HCT116 (cell line): ENCODE results near the gene CABLES1. TPM values are rescaled to one million over a fixed set of nuclear protein-coding genes. Genes with fewer than 3 reads are reported as not detected.

Source experiments
- ATAC-seq: fragments of 200-7000 bp; cut with Tn5 transposase; 2 replicates; pipeline ENCODE4 v1.9.1; 2020; ENCODE audit warnings: mild to moderate bottlenecking, moderate library complexity
- BruUV-seq: library from RNA; stranded (reverse); fragments of 400-500 nt; replicated peaks from 2 replicates; lab custom pipeline; 2021; lab: Mats Ljungman, UMichigan
- CTCF ChIA-PET: fragments of 300-600 bp; sonication (Branson Sonifier 250); formaldehyde crosslinking; loops from one replicate; lab custom pipeline; 2021; ENCODE audit warnings: antibody characterized with exemption; lab: Charles Lee
- POLR2A ChIA-PET: fragments of 300-600, 350-600 bp; sonication (Branson Sonifier 250); formaldehyde crosslinking; loops from one replicate; lab custom pipeline; 2021; ENCODE audit warnings: antibody characterized with exemption; lab: Charles Lee
- RAD21 ChIA-PET, 2 experiments: fragments of 300-600 bp; sonication (Branson Sonifier 250); formaldehyde crosslinking; loops; one replicate each; lab custom pipeline; 2023; ENCODE audit warnings: low total read pairs in 2 of 2; ENCODE audit not compliant: uncharacterized antibody in 2 of 2, unreplicated experiment in 2 of 2, low non-redundant PET in 1 of 2; lab: Charles Lee
- DNase-seq: peaks from one replicate; pipeline ENCODE4 v3.0.0-alpha.2; 2010; ENCODE audit warnings: low read depth, low spot score
- H2AFZ ChIP-seq: fragments of 200-600 bp; shearing (Covaris generic), sonication (generic); 2 replicates; pipeline ENCODE4 v1.6.1; 2017; ENCODE audit warnings: low read depth, mixed run types, mixed read lengths, antibody characterized with exemption, low read length; ENCODE audit not compliant: poor library complexity, severe bottlenecking
- H3K27ac ChIP-seq: 2 replicates; pipeline ENCODE4 v1.5.1; 2012; ENCODE audit warnings: low read depth, low read length
- H3K27me3 ChIP-seq: fragments of 200-600 bp; sonication (generic); 2 replicates; pipeline ENCODE4 v1.6.1; 2016; ENCODE audit warnings: mixed run types, low read length, mixed read lengths; ENCODE audit not compliant: insufficient read depth
- H3K36me3 ChIP-seq, 2 experiments: fragments of 200-500 bp in 1 of 2; fragments of 200-600 bp in 1 of 2; sonication (Bioruptor generic) in 1 of 2; sonication (generic) in 1 of 2; 2 replicates each; pipeline versions ENCODE4 v1.5.1 to v1.6.1; 2014 to 2016; ENCODE audit warnings: low read length in 2 of 2, inconsistent platforms in 1 of 2, mixed read lengths in 1 of 2, mixed run types in 1 of 2; ENCODE audit not compliant: insufficient read depth in 2 of 2, control insufficient read depth in 1 of 2
- H3K4me1 ChIP-seq, 2 experiments: fragments of 200-600 bp in 1 of 2; sonication (generic) in 1 of 2; 2 replicates each; pipeline versions ENCODE4 v1.5.1 to v1.6.1; 2012 to 2017; ENCODE audit warnings: low read length in 2 of 2, inconsistent platforms in 1 of 2, mild to moderate bottlenecking in 1 of 2, mixed read lengths in 1 of 2, mixed run types in 1 of 2, moderate library complexity in 1 of 2; ENCODE audit not compliant: insufficient read depth in 2 of 2, control insufficient read depth in 1 of 2
- H3K4me2 ChIP-seq: fragments of 200-600 bp; sonication (generic); 2 replicates; pipeline ENCODE4 v1.6.1; 2017; ENCODE audit warnings: mixed run types, low read length, mixed read lengths
- H3K4me3 ChIP-seq, 2 experiments: fragments of 200-600 bp in 1 of 2; sonication (generic) in 1 of 2; replicated peaks in 1 of 2; 2 replicates each; pipeline ENCODE4 v1.5.1; 2011 to 2016; ENCODE audit warnings: low read length in 2 of 2, control low read depth in 1 of 2, low read depth in 1 of 2, mild to moderate bottlenecking in 1 of 2, mixed read lengths in 1 of 2, mixed run types in 1 of 2
- H3K79me2 ChIP-seq: fragments of 200-600 bp; sonication (generic); 2 replicates; pipeline ENCODE4 v1.6.1; 2017; ENCODE audit warnings: mild to moderate bottlenecking, mixed run types, low read length, moderate library complexity, mixed read lengths; ENCODE audit not compliant: insufficient read depth
- H3K9ac ChIP-seq: fragments of 200-600 bp; sonication (generic); 2 replicates; pipeline ENCODE4 v1.6.1; 2016; ENCODE audit warnings: low read length, mixed read lengths
- H3K9me2 ChIP-seq: fragments of 200-600 bp; sonication (generic), shearing (Covaris generic); 2 replicates; pipeline ENCODE4 v1.6.1; 2017; ENCODE audit warnings: mixed run types, mild to moderate bottlenecking, moderate library complexity; ENCODE audit not compliant: insufficient read depth
- H3K9me3 ChIP-seq, 2 experiments: fragments of 200-500 bp in 1 of 2; fragments of 200-600 bp in 1 of 2; sonication (Bioruptor generic) in 1 of 2; sonication (generic) in 1 of 2; 2 replicates each; pipeline ENCODE4 v1.6.1; 2014 to 2017; ENCODE audit warnings: low read length in 2 of 2, mixed read lengths in 2 of 2, inconsistent platforms in 1 of 2, low read depth in 1 of 2, mild to moderate bottlenecking in 1 of 2, mixed run types in 1 of 2, moderate library complexity in 1 of 2; ENCODE audit not compliant: control insufficient read depth in 1 of 2, insufficient read depth in 1 of 2
- H4K20me1 ChIP-seq: fragments of 200-600 bp; sonication (generic), shearing (Covaris generic); 2 replicates; pipeline ENCODE4 v1.6.1; 2017; ENCODE audit warnings: mixed run types, mild to moderate bottlenecking, moderate library complexity; ENCODE audit not compliant: insufficient read depth
- CBX3 ChIP-seq: IDR thresholded peaks from 2 replicates; pipeline ENCODE4 v1.6.1; 2012; ENCODE audit warnings: low read depth
- CEBPB ChIP-seq: IDR thresholded peaks from 2 replicates; pipeline ENCODE4 v1.6.1; 2012; ENCODE audit warnings: low read depth
- EGR1 ChIP-seq: IDR thresholded peaks from 2 replicates; pipeline ENCODE4 v1.6.1; 2012; ENCODE audit warnings: low read depth
- EZH2 ChIP-seq: fragments of 200-600 bp; sonication (generic); IDR thresholded peaks from 2 replicates; pipeline ENCODE4 v1.6.1; 2017; ENCODE audit warnings: antibody characterized with exemption, mixed run types
- EZH2phosphoT487 ChIP-seq: fragments of 200-600 bp; IDR thresholded peaks from 2 replicates; pipeline ENCODE4 v1.6.1; 2018; ENCODE audit warnings: antibody characterized with exemption, borderline replicate concordance
- POLR2AphosphoS5 ChIP-seq: IDR thresholded peaks from 2 replicates; pipeline ENCODE4 v1.6.1; 2011; ENCODE audit warnings: mild to moderate bottlenecking, low read depth, low read length, moderate library complexity
- RAD21 ChIP-seq: IDR thresholded peaks from 2 replicates; pipeline ENCODE4 v1.6.1; 2012; ENCODE audit warnings: low read depth, mild to moderate bottlenecking
- SRF ChIP-seq: IDR thresholded peaks from 2 replicates; pipeline ENCODE4 v1.6.1; 2012; ENCODE audit warnings: low read depth
- TCF7L2 ChIP-seq: IDR thresholded peaks from 2 replicates; pipeline ENCODE4 v1.7.0; 2011; ENCODE audit warnings: borderline replicate concordance, inconsistent platforms; ENCODE audit not compliant: insufficient read depth, insufficient read length; ENCODE audit errors: extremely low read depth
- ZFX ChIP-seq: fragments of 450-650 bp; IDR thresholded peaks from 2 replicates; pipeline ENCODE4 v1.6.1; 2017
- ZNF274 ChIP-seq: fragments of 200-500 bp; sonication (Bioruptor generic); IDR thresholded peaks from 2 replicates; pipeline ENCODE4 v1.6.1; 2014; ENCODE audit warnings: mild to moderate bottlenecking, low read depth, low read length, inconsistent platforms
- intact Hi-C: fragments of 100-400 bp; cut with micrococcal nuclease; formaldehyde crosslinking; loops from 2 replicates; pipeline ENCODE4 v1.10.0; 2022
- total RNA-seq: library from RNA; stranded (reverse); gene quantifications from one replicate; pipeline ENCODE4 v1.2.1, GENCODE V29; 2021; ENCODE audit not compliant: unreplicated experiment
- TF ChIP-seq, protein P1 (sequence below): IDR thresholded peaks from 2 replicates; pipeline ENCODE4 v1.6.1; 2012; ENCODE audit warnings: low read depth
- TF ChIP-seq, protein P2 (sequence below): IDR thresholded peaks from 2 replicates; pipeline ENCODE4 v1.6.1; 2012
- TF ChIP-seq, protein P3 (sequence below), 3 experiments: fragments of 200-600 bp in 1 of 3; sonication (generic) in 1 of 3; IDR thresholded peaks in 2 of 3; conservative IDR thresholded peaks in 1 of 3; 2 replicates each; pipeline ENCODE4 v1.5.1; 2012 to 2017; ENCODE audit warnings: low read depth in 2 of 3, low read length in 2 of 3, antibody characterized with exemption in 1 of 3, borderline replicate concordance in 1 of 3, control low read depth in 1 of 3, mild to moderate bottlenecking in 1 of 3, mixed read lengths in 1 of 3, mixed run types in 1 of 3, moderate library complexity in 1 of 3; ENCODE audit not compliant: insufficient read depth in 1 of 3

Gene CABLES1
- total RNA-seq, 1 experiment from 2014 or later, result 7.7 TPM

GRCh38 chr18:23229472-23229871, 94.2 kb downstream of the CABLES1 start:
- no peaks in the 10 kb centered on the region for H3K9me2 ChIP-seq
- no peaks in the 10 kb centered on the region for H3K27me3 ChIP-seq
- no peaks in the 10 kb centered on the region for H3K9me3 ChIP-seq
- H3K36me3 ChIP-seq, result no peaks in the 10 kb centered on the region
- TF ChIP-seq EZH2phosphoT487 (no peak), CEBPB (no peak), ZNF274 (no peak), TCF7L2 (no peak), CBX3 (no peak), POLR2AphosphoS5 (no peak), RAD21 (no peak), EGR1 (no peak), EZH2 (no peak), SRF (no peak), ZFX (no peak)
- TF ChIP-seq, protein P1, sequence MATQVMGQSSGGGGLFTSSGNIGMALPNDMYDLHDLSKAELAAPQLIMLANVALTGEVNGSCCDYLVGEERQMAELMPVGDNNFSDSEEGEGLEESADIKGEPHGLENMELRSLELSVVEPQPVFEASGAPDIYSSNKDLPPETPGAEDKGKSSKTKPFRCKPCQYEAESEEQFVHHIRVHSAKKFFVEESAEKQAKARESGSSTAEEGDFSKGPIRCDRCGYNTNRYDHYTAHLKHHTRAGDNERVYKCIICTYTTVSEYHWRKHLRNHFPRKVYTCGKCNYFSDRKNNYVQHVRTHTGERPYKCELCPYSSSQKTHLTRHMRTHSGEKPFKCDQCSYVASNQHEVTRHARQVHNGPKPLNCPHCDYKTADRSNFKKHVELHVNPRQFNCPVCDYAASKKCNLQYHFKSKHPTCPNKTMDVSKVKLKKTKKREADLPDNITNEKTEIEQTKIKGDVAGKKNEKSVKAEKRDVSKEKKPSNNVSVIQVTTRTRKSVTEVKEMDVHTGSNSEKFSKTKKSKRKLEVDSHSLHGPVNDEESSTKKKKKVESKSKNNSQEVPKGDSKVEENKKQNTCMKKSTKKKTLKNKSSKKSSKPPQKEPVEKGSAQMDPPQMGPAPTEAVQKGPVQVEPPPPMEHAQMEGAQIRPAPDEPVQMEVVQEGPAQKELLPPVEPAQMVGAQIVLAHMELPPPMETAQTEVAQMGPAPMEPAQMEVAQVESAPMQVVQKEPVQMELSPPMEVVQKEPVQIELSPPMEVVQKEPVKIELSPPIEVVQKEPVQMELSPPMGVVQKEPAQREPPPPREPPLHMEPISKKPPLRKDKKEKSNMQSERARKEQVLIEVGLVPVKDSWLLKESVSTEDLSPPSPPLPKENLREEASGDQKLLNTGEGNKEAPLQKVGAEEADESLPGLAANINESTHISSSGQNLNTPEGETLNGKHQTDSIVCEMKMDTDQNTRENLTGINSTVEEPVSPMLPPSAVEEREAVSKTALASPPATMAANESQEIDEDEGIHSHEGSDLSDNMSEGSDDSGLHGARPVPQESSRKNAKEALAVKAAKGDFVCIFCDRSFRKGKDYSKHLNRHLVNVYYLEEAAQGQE, result no peak
- TF ChIP-seq, protein P2, sequence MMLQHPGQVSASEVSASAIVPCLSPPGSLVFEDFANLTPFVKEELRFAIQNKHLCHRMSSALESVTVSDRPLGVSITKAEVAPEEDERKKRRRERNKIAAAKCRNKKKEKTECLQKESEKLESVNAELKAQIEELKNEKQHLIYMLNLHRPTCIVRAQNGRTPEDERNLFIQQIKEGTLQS, result no peak
- TF ChIP-seq, protein P3, sequence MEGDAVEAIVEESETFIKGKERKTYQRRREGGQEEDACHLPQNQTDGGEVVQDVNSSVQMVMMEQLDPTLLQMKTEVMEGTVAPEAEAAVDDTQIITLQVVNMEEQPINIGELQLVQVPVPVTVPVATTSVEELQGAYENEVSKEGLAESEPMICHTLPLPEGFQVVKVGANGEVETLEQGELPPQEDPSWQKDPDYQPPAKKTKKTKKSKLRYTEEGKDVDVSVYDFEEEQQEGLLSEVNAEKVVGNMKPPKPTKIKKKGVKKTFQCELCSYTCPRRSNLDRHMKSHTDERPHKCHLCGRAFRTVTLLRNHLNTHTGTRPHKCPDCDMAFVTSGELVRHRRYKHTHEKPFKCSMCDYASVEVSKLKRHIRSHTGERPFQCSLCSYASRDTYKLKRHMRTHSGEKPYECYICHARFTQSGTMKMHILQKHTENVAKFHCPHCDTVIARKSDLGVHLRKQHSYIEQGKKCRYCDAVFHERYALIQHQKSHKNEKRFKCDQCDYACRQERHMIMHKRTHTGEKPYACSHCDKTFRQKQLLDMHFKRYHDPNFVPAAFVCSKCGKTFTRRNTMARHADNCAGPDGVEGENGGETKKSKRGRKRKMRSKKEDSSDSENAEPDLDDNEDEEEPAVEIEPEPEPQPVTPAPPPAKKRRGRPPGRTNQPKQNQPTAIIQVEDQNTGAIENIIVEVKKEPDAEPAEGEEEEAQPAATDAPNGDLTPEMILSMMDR (IDR thresholded peaks at IDR 0.05 in 2 of 3, conservative IDR thresholded peaks at IDR 0.05 in 1 of 3; ENCODE audit: borderline replicate concordance in 1 of 3, insufficient read depth in 1 of 3, low read depth in 2 of 3, low read length in 2 of 3), result no peak
- no peak overlapping the region for H3K27ac ChIP-seq
- H2AFZ ChIP-seq, result no peak overlapping the region
- ChIA-PET RAD21 (no interaction called here), CTCF (interaction anchor here (1.1 kb wide), 1 partner anchor 22 kb away, joined by 3 read pairs; no protein-coding TSS in a partner anchor), POLR2A (no interaction called here)
- ATAC-seq (no peak), DNase-seq (no peak)
- peaks cover 0 to 10% of the 10 kb centered on the region in 2 experiments; a peak in 1 of 4 replicates for H3K4me1 ChIP-seq
- no peaks in the 10 kb centered on the region for H3K79me2 ChIP-seq
- H3K9ac ChIP-seq, result no peak overlapping the region
- H3K4me3 ChIP-seq, result no peak overlapping the region
- BruUV-seq, result no TSS peak
- no peaks in the 10 kb centered on the region for H4K20me1 ChIP-seq
- H3K4me2 ChIP-seq, result no peak overlapping the region
- intact Hi-C loops, result no loop called here
